ENCODE data around the gene SRPX2. TPM values are rescaled to one million over a fixed set of nuclear protein-coding genes. Genes with fewer than 3 reads are reported as not detected.
A peak's percentile ranks its signal among the peaks of the same experiment; 100 is the strongest.

SRPX2 gene
- total and polyA plus RNA-seq, 2 of the 13 experiments (the other 11 are each of a cell fraction or from before 2014, with no cell fraction given) = 1.5 to 6.7 TPM

DNA sequence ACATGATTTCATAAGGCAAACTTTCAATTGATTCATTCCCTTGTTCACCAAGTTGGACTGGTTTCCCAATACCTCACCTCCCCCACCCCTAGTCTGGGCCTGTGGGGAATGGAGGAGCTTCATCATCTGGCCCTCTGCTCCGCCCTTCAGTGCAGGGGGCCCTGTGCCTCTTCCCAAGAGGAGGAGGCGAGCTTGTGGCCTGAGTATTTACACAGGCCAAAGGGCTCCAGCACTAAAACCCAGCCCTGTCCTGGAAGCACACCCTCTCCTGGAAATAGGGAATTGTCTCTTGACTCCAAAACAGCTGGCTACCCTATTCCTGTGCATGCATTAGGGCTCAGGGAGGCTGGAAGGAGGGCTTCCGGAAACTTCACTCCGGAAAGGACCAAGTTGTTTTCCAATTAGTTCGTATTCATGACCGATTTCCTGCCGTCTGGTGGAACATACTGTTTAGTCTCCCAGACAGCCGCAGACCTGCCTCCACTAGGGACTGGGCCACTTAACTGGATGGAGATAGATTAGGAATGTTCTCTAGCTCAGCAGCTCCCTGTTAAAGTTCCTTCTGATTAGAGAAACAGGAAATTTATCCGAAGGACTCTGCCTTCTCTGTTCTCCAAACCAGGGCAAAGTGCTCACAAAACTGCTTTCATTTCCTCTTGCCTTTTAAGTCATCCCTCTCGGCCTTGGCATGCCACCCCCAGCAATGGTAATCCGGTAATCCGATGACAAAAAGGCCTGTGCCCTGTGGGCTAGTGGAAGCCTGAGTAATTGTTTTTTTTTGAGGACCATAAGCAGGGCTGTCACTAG lies 5.8 kb downstream of the SRPX2 start (continued):
- TF ChIP-seq, protein P1, sequence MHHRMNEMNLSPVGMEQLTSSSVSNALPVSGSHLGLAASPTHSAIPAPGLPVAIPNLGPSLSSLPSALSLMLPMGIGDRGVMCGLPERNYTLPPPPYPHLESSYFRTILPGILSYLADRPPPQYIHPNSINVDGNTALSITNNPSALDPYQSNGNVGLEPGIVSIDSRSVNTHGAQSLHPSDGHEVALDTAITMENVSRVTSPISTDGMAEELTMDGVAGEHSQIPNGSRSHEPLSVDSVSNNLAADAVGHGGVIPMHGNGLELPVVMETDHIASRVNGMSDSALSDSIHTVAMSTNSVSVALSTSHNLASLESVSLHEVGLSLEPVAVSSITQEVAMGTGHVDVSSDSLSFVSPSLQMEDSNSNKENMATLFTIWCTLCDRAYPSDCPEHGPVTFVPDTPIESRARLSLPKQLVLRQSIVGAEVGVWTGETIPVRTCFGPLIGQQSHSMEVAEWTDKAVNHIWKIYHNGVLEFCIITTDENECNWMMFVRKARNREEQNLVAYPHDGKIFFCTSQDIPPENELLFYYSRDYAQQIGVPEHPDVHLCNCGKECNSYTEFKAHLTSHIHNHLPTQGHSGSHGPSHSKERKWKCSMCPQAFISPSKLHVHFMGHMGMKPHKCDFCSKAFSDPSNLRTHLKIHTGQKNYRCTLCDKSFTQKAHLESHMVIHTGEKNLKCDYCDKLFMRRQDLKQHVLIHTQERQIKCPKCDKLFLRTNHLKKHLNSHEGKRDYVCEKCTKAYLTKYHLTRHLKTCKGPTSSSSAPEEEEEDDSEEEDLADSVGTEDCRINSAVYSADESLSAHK (CRISPR knock-in tag; IDR thresholded peaks at IDR 0.05; ENCODE audit: borderline replicate concordance) = no peak
- TF ChIP-seq ATF1 (CRISPR knock-in tag; IDR thresholded peaks at IDR 0.05) = no peak
- TF ChIP-seq, protein P2, sequence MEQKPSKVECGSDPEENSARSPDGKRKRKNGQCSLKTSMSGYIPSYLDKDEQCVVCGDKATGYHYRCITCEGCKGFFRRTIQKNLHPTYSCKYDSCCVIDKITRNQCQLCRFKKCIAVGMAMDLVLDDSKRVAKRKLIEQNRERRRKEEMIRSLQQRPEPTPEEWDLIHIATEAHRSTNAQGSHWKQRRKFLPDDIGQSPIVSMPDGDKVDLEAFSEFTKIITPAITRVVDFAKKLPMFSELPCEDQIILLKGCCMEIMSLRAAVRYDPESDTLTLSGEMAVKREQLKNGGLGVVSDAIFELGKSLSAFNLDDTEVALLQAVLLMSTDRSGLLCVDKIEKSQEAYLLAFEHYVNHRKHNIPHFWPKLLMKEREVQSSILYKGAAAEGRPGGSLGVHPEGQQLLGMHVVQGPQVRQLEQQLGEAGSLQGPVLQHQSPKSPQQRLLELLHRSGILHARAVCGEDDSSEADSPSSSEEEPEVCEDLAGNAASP (CRISPR knock-in tag; IDR thresholded peaks at IDR 0.05; ENCODE audit: borderline replicate concordance) = peak; percentile 26; the same call in 1 of the 2 replicates
- TF ChIP-seq, protein P3, sequence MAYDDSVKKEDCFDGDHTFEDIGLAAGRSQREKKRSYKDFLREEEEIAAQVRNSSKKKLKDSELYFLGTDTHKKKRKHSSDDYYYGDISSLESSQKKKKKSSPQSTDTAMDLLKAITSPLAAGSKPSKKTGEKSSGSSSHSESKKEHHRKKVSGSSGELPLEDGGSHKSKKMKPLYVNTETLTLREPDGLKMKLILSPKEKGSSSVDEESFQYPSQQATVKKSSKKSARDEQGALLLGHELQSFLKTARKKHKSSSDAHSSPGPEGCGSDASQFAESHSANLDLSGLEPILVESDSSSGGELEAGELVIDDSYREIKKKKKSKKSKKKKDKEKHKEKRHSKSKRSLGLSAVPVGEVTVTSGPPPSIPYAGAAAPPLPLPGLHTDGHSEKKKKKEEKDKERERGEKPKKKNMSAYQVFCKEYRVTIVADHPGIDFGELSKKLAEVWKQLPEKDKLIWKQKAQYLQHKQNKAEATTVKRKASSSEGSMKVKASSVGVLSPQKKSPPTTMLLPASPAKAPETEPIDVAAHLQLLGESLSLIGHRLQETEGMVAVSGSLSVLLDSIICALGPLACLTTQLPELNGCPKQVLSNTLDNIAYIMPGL (CRISPR knock-in tag; IDR thresholded peaks at IDR 0.05; ENCODE audit: borderline replicate concordance in 1 of 2, low read depth in 1 of 2) = peak in 1 of 2 experiments; percentile 33; a peak in 1 of 4 replicates
- TF ChIP-seq, protein P4, sequence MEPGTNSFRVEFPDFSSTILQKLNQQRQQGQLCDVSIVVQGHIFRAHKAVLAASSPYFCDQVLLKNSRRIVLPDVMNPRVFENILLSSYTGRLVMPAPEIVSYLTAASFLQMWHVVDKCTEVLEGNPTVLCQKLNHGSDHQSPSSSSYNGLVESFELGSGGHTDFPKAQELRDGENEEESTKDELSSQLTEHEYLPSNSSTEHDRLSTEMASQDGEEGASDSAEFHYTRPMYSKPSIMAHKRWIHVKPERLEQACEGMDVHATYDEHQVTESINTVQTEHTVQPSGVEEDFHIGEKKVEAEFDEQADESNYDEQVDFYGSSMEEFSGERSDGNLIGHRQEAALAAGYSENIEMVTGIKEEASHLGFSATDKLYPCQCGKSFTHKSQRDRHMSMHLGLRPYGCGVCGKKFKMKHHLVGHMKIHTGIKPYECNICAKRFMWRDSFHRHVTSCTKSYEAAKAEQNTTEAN (CRISPR knock-in tag; conservative IDR thresholded peaks at IDR 0.05) = no peak
- TF ChIP-seq NFIB (CRISPR knock-in tag; IDR thresholded peaks at IDR 0.05; ENCODE audit: borderline replicate concordance) = no peak
- no peak for TF ChIP-seq ZNF451 (CRISPR knock-in tag; IDR thresholded peaks at IDR 0.05)
- TF ChIP-seq KLF12 (CRISPR knock-in tag; IDR thresholded peaks at IDR 0.05; ENCODE audit: borderline replicate concordance) = no peak
- no peak for TF ChIP-seq CHD2 (IDR thresholded peaks at IDR 0.05; ENCODE audit: low read depth, low read length)
- no peak for TF ChIP-seq EED (CRISPR knock-in tag; IDR thresholded peaks at IDR 0.05)
- no peak for TF ChIP-seq SPEN (CRISPR knock-in tag; IDR thresholded peaks at IDR 0.05; ENCODE audit: low read depth)
- TF ChIP-seq MXI1 (IDR thresholded peaks at IDR 0.05; ENCODE audit: borderline replicate concordance, low read depth, low read length) = no peak
- TF ChIP-seq AHR (CRISPR knock-in tag; IDR thresholded peaks at IDR 0.05) = no peak
- TF ChIP-seq ZNF121 (CRISPR knock-in tag; IDR thresholded peaks at IDR 0.05) = no peak
- no peak for TF ChIP-seq ZNF230 (CRISPR knock-in tag; IDR thresholded peaks at IDR 0.05)
- TF ChIP-seq, protein P5, sequence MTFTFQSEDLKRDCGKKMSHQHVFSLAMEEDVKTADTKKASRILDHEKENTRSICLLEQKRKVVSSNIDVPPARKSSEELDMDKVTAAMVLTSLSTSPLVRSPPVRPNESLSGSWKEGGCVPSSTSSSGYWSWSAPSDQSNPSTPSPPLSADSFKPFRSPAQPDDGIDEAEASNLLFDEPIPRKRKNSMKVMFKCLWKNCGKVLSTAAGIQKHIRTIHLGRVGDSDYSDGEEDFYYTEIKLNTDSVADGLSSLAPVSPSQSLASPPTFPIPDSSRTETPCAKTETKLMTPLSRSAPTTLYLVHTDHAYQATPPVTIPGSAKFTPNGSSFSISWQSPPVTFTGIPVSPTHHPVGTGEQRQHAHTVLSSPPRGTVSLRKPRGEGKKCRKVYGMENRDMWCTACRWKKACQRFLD (CRISPR knock-in tag; IDR thresholded peaks at IDR 0.05; ENCODE audit: borderline replicate concordance) = no peak
- no peak for TF ChIP-seq ZFP1 (CRISPR knock-in tag; IDR thresholded peaks at IDR 0.05)
- no peak for TF ChIP-seq ZNF205 (CRISPR knock-in tag; IDR thresholded peaks at IDR 0.05)
